ENCODE measurements around the gene FARP1. TPM values are rescaled to one million over a fixed set of nuclear protein-coding genes. Genes with fewer than 3 reads are reported as not detected.

FARP1 gene
- total RNA-seq, 1 donor from 2014 or later: 17.7 TPM

GRCh38 chr13:98220271-98220791 is 77.4 kb downstream of the FARP1 start:
- no peak for DNase-seq (ENCODE audit: extremely low spot score in 2 of 2)
- Histone ChIP-seq H3K9me3 (no peaks in the 10 kb centered on the region), H3K27me3 (no peaks in the 10 kb centered on the region), H3K27ac (no peak overlapping the region), H3K4me3 (no peak overlapping the region), H3K4me1 (peaks cover 41% of the 10 kb centered on the region), H3K36me3 (no peaks in the 10 kb centered on the region)
- TF ChIP-seq POLR2AphosphoS5 (IDR thresholded peaks at IDR 0.05; ENCODE audit: insufficient read depth in 1 of 2, low read depth in 1 of 2) (peak in 1 of 2 donors; percentile 12), POLR2A (IDR thresholded peaks at IDR 0.05) (no peak)
- intact Hi-C loops (cut with DNase I): no loop called here

- H3K4me1 ChIP-seq: peaks cover 33% of the 10 kb centered on the region
These were observed 78.3 kb downstream of the FARP1 start for GRCh38 chr13:98221234-98221633.

GRCh38 chr13:98222081-98222554 is 79.2 kb downstream of the FARP1 start:
- Histone ChIP-seq H3K4me1 (peaks cover 25% of the 10 kb centered on the region), H3K9me3 (no peaks in the 10 kb centered on the region), H3K27ac (no peak overlapping the region), H3K4me3 (no peak overlapping the region), H3K36me3 (no peaks in the 10 kb centered on the region), H3K27me3 (no peaks in the 10 kb centered on the region)
- no peak for DNase-seq (ENCODE audit: extremely low spot score in 2 of 2)
- intact Hi-C loops (cut with DNase I): no loop called here
- no peak for TF ChIP-seq CTCF (IDR thresholded peaks at IDR 0.05)
- TF ChIP-seq POLR2A (IDR thresholded peaks at IDR 0.05): no peak
- TF ChIP-seq POLR2AphosphoS5 (IDR thresholded peaks at IDR 0.05; ENCODE audit: insufficient read depth in 1 of 2, low read depth in 1 of 2): no peak

More at GRCh38 chr13:98221234-98221633, 78.3 kb downstream of the FARP1 start:
- no peak for DNase-seq (ENCODE audit: extremely low spot score in 2 of 2)
- Histone ChIP-seq H3K9me3 (no peaks in the 10 kb centered on the region), H3K27ac (no peak overlapping the region), H3K27me3 (no peaks in the 10 kb centered on the region), H3K4me3 (no peak overlapping the region), H3K36me3 (no peaks in the 10 kb centered on the region)
- TF ChIP-seq POLR2A (IDR thresholded peaks at IDR 0.05): no peak
- TF ChIP-seq CTCF (IDR thresholded peaks at IDR 0.05): no peak
- TF ChIP-seq POLR2AphosphoS5 (IDR thresholded peaks at IDR 0.05; ENCODE audit: insufficient read depth in 1 of 2, low read depth in 1 of 2): no peak
- intact Hi-C loops (cut with DNase I): no loop called here

GRCh38 chr13:98222816-98223215 is 79.9 kb downstream of the FARP1 start:
- H3K4me1 ChIP-seq: peaks cover 21% of the 10 kb centered on the region
- no peak overlapping the region for H3K4me3 ChIP-seq
- intact Hi-C loops (cut with DNase I): no loop called here
- no peaks in the 10 kb centered on the region for H3K27me3 ChIP-seq
- no peak for DNase-seq (ENCODE audit: extremely low spot score in 2 of 2)
- H3K36me3 ChIP-seq: no peaks in the 10 kb centered on the region
- no peak for TF ChIP-seq POLR2AphosphoS5 (IDR thresholded peaks at IDR 0.05; ENCODE audit: insufficient read depth in 1 of 2, low read depth in 1 of 2)
- TF ChIP-seq CTCF (IDR thresholded peaks at IDR 0.05): no peak
- no peak for TF ChIP-seq POLR2A (IDR thresholded peaks at IDR 0.05)
- no peaks in the 10 kb centered on the region for H3K9me3 ChIP-seq
- no peak overlapping the region for H3K27ac ChIP-seq

- no peaks in the 10 kb centered on the region for H3K36me3 ChIP-seq
- intact Hi-C loops (cut with DNase I): no loop called here
- no peak for DNase-seq (ENCODE audit: extremely low spot score in 2 of 2)
- no peaks in the 10 kb centered on the region for H3K9me3 ChIP-seq
- H3K4me1 ChIP-seq: peaks cover 21% of the 10 kb centered on the region
- no peak overlapping the region for H3K4me3 ChIP-seq
- no peak for TF ChIP-seq POLR2A (IDR thresholded peaks at IDR 0.05)
- TF ChIP-seq POLR2AphosphoS5 (IDR thresholded peaks at IDR 0.05; ENCODE audit: insufficient read depth in 1 of 2, low read depth in 1 of 2): no peak
- TF ChIP-seq CTCF (IDR thresholded peaks at IDR 0.05): no peak
- no peak overlapping the region for H3K27ac ChIP-seq
- no peaks in the 10 kb centered on the region for H3K27me3 ChIP-seq
These were observed 80.8 kb downstream of the FARP1 start for GRCh38 chr13:98223741-98224140.
